K562 (cell line): ENCODE measurements around the gene UBE2L3. TPM values are rescaled to one million over a fixed set of nuclear protein-coding genes. Genes with fewer than 3 reads are reported as not detected.

Experiments used
- CTCF ChIP-seq, 3 experiments: IDR thresholded peaks in 2 of 3; conservative IDR thresholded peaks in 1 of 3; 2 replicates each; pipeline ENCODE4 v1.5.1; 2011 to 2012; ENCODE audit warnings: low read length in 3 of 3, mild to moderate bottlenecking in 3 of 3, control low read depth in 2 of 3, improper control_type of control experiment in 1 of 3, inconsistent platforms in 1 of 3, low read depth in 1 of 3, mixed read lengths in 1 of 3, moderate library complexity in 1 of 3; ENCODE audit not compliant: insufficient read depth in 2 of 3
- DEAF1 ChIP-seq: fragments of 450-650 bp; formaldehyde crosslinking; IDR thresholded peaks from 2 replicates; pipeline ENCODE4 v1.4.0; 2020; ENCODE audit warnings: mild to moderate bottlenecking, moderate library complexity
- ELK1 ChIP-seq: sonication (generic); formaldehyde crosslinking; IDR thresholded peaks from 2 replicates; pipeline ENCODE4 v1.8.1; 2022; ENCODE audit warnings: missing genetic modification reagents
- ETV1 ChIP-seq: fragments of 450-650 bp; conservative IDR thresholded peaks from 2 replicates; pipeline ENCODE4 v1.6.1; 2016; ENCODE audit warnings: missing genetic modification characterization, control low read depth, low read depth, missing compliant biosample characterization
- ETV5 ChIP-seq: sonication (generic); formaldehyde crosslinking; IDR thresholded peaks from 2 replicates; pipeline ENCODE4 v1.4.0; 2020; ENCODE audit warnings: low read depth, mild to moderate bottlenecking, missing genetic modification reagents
- GABPA ChIP-seq: fragments of 200-800 bp; sonication (Bioruptor generic); conservative IDR thresholded peaks from 2 replicates; pipeline ENCODE4 v1.6.1; 2016; ENCODE audit warnings: low read depth, missing genetic modification characterization, missing compliant biosample characterization
- GABPB1 ChIP-seq: sonication (generic); formaldehyde crosslinking; IDR thresholded peaks from 2 replicates; pipeline ENCODE4 v1.8.0; 2022; ENCODE audit warnings: mild to moderate bottlenecking, missing genetic modification reagents
- GATA2 ChIP-seq: sonication (generic); formaldehyde crosslinking; IDR thresholded peaks from 2 replicates; pipeline ENCODE4 v1.4.0; 2020; ENCODE audit warnings: mild to moderate bottlenecking, missing genetic modification reagents
- MCM7 ChIP-seq, 2 experiments: fragments of 450-650 bp; IDR thresholded peaks; 2 replicates each; pipeline ENCODE4 v1.6.1; 2016 to 2018
- NBN ChIP-seq: fragments of 450-650 bp; IDR thresholded peaks from 2 replicates; pipeline ENCODE4 v1.6.1; 2016; ENCODE audit warnings: low read depth, mild to moderate bottlenecking
- SETDB1 ChIP-seq: IDR thresholded peaks from one replicate; pipeline ENCODE4 v1.6.1; 2012; ENCODE audit warnings: low read length, control low read depth, inconsistent platforms
- SREBF2 ChIP-seq: sonication (generic); formaldehyde crosslinking; IDR thresholded peaks from 2 replicates; pipeline ENCODE4 v1.4.0; 2020; ENCODE audit warnings: mild to moderate bottlenecking, missing genetic modification reagents
- ZC3H11A ChIP-seq: IDR thresholded peaks from 2 replicates; pipeline ENCODE4 v1.6.1; 2012; ENCODE audit warnings: low read depth, low read length, improper control_type of control experiment
- ZFP36 ChIP-seq: fragments of 150-350 bp; IDR thresholded peaks from 2 replicates; pipeline ENCODE4 v1.6.1; 2018; ENCODE audit warnings: low read length, low read depth; ENCODE audit not compliant: partially characterized antibody
- ZNF384 ChIP-seq: IDR thresholded peaks from 2 replicates; pipeline ENCODE4 v1.6.1; 2012; ENCODE audit warnings: low read depth, low read length, improper control_type of control experiment
- ZNF589 ChIP-seq: fragments of 200-800 bp; sonication (Bioruptor generic); IDR thresholded peaks from 2 replicates; pipeline ENCODE4 v1.6.1; 2016; ENCODE audit warnings: low read depth, missing genetic modification characterization, missing compliant biosample characterization
- ZNF655 ChIP-seq: fragments of 250-450 bp; sonication (Bioruptor Pico); IDR thresholded peaks from 2 replicates; pipeline ENCODE4 v1.5.0; 2021
- polyA plus RNA-seq, 8 experiments: library from polyadenylated mRNA; depleted of rRNA in 4 of 8; stranded (reverse) in 5 of 8; unstranded in 3 of 8; fragments of >200 nt; fragmentation: Nextera tagmentation in 2 of 8; fragmentation: Illumina TruSeq in 1 of 8; extraction: Ambion mirVana in 2 of 8; extraction: Trizol in 1 of 8; gene quantifications; 2 replicates each; pipeline versions ENCODE4 v1.2.1 to v1.2.3, GENCODE V29; 2011 to 2014; ENCODE audit warnings: inconsistent platforms in 1 of 8, missing spikeins in 1 of 8
- total RNA-seq, 7 experiments: library from RNA; depleted of rRNA in 6 of 7; stranded (reverse); fragments of >200 nt in 6 of 7; fragmentation: Illumina TruSeq in 2 of 7; extraction: Trizol in 2 of 7; gene quantifications; 2 replicates each; pipeline versions ENCODE4 v1.2.1 to v1.2.3, GENCODE V29; 2011 to 2021; ENCODE audit warnings: low replicate concordance in 1 of 7

Gene UBE2L3
- total and polyA plus RNA-seq, 9 of the 15 experiments (the other 6 are each of a cell fraction or from before 2014, with no cell fraction given), result 215 to 625 (median 285) TPM

GRCh38 chr22:21646608-21647590 is 79.4 kb downstream of the UBE2L3 start (continued):
- TF ChIP-seq ZNF589 (CRISPR knock-in tag) (no peak), CTCF (IDR thresholded peaks at IDR 0.05 in 2 of 3, conservative IDR thresholded peaks at IDR 0.05 in 1 of 3; ENCODE audit: insufficient read depth in 2 of 3, low read depth in 1 of 3, low read length in 3 of 3) (peak in 2 of 3 experiments; percentile 100; a peak in 4 of 6 replicates), DEAF1 (CRISPR knock-in tag) (no peak), GABPA (tag) (no peak), ETV5 (CRISPR knock-in tag) (no peak), ZFP36 (peak; percentile 99), ETV1 (tag) (no peak), GABPB1 (CRISPR knock-in tag) (no peak), SREBF2 (CRISPR knock-in tag) (no peak), ELK1 (CRISPR knock-in tag) (no peak), SETDB1 (no peak), MCM7 (IDR thresholded peaks at IDR 0.05) (no peak), GATA2 (no peak), NBN (no peak), ZNF655 (CRISPR knock-in tag) (no peak), ZC3H11A (peak; percentile 93), ZNF384 (peak; percentile 71)
